WI38 (cell line): ENCODE data around the gene C1orf21.

Source experiments
- H3K4me3 ChIP-seq: 2 replicates; pipeline ENCODE4 v1.5.1; 2011; ENCODE audit warnings: low read depth, mild to moderate bottlenecking, control low read depth, low read length
- TF ChIP-seq, protein P1 (sequence below): IDR thresholded peaks from 2 replicates; pipeline ENCODE4 v1.5.1; 2012; ENCODE audit warnings: low read depth, mild to moderate bottlenecking, control low read depth, low read length

Gene C1orf21

DNA sequence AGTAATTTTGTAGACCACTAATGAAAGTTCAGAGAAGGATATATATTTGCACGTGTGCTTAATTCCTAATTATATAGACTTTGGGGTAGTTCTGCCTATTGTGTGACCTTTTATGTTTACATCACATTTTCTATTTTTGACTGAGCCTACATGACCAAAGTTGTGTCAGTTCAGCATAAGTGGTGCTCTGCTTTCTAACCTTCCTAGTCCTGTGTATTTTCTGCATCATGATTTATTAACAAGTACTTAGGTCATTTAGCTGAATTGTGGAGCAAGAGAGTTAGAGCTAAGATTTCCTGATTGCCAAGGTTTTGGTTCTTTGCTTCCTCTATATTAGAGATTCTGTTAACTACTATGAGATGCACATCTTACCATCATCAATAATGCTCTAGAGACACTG, 176.0 kb downstream of the C1orf21 start:
- TF ChIP-seq, protein P1, sequence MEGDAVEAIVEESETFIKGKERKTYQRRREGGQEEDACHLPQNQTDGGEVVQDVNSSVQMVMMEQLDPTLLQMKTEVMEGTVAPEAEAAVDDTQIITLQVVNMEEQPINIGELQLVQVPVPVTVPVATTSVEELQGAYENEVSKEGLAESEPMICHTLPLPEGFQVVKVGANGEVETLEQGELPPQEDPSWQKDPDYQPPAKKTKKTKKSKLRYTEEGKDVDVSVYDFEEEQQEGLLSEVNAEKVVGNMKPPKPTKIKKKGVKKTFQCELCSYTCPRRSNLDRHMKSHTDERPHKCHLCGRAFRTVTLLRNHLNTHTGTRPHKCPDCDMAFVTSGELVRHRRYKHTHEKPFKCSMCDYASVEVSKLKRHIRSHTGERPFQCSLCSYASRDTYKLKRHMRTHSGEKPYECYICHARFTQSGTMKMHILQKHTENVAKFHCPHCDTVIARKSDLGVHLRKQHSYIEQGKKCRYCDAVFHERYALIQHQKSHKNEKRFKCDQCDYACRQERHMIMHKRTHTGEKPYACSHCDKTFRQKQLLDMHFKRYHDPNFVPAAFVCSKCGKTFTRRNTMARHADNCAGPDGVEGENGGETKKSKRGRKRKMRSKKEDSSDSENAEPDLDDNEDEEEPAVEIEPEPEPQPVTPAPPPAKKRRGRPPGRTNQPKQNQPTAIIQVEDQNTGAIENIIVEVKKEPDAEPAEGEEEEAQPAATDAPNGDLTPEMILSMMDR: no peak
- no peak overlapping the region for H3K4me3 ChIP-seq

DNA sequence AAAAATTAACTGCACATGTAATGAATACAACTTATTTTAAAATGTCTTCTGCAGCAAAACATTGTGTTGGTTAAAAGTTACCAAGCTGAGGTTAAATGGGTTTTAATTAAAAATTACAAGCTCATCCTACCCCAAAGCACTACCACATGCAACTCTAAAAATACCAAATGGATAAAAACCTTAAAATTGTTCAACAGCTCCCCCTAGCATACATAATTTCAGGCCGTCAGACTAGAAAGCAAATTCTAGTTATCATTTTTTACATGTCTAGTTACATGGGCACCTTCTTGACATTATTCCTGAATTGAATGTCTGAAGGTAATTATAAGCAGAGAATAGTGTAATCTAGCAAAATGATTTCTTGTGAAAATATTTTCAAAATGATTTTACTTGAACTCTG, 176.5 kb downstream of the C1orf21 start:
- TF ChIP-seq, protein P1: peak; percentile 16; the same call in 1 of the 2 replicates
- no peak overlapping the region for H3K4me3 ChIP-seq

DNA sequence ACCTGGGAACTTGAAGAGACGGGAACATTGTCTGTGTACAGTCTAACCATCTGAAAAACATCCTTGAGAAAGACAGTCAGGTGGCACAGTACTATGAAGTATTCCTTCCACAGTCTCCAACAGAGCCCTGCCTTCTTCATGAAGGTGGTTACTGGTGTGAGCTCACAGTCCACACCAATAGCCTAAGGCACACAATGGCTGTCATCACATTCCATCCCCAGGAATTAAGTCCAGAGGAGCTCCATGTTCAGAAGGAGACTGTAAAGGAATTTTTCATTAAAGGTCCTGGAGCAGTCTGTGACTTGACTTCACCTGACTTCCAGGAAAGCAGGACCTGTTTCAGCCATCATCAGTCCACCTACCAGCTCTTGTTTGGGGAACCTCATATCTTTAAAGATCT, 180.2 kb downstream of the C1orf21 start:
- no peak overlapping the region for H3K4me3 ChIP-seq
- TF ChIP-seq, protein P1: no peak

DNA sequence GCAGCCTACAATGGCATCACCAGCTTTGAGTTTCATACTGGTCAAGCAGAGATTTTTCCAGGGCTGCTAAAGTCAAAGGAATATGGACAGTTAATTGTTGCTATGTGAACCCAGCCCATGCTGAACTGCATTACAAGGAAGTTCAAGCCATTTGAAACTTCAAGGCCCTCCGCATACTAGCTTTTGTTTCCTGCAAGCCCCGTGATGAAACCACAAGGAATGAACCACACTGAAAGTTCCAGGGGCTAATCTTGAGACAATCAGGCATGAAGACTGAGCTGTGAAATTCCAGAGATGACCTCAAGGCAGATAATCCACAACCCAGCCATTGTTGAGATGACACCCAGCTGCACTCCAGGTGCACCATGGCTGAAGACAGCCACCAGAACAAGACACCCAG, 180.8 kb downstream of the C1orf21 start:
- no peak overlapping the region for H3K4me3 ChIP-seq
- TF ChIP-seq, protein P1: no peak

DNA sequence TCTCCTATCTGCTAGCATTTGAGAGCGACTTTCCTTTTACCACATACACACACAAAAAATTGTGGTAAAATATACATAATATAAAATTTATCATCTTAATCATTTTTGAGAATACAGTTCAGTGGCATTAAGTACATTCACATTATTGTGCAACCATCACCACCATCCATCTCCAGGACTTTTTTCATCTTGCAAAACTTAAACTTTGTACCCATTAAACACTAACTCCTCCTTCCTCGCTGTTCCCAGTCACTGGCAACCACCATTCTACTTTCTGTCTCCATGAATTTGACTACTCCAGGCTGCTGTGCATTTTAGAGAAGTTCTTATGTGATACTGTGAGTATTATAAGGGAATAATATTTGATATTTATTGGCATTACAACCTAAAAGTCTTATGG, 181.3 kb downstream of the C1orf21 start:
- no peak overlapping the region for H3K4me3 ChIP-seq
- TF ChIP-seq, protein P1: no peak

DNA sequence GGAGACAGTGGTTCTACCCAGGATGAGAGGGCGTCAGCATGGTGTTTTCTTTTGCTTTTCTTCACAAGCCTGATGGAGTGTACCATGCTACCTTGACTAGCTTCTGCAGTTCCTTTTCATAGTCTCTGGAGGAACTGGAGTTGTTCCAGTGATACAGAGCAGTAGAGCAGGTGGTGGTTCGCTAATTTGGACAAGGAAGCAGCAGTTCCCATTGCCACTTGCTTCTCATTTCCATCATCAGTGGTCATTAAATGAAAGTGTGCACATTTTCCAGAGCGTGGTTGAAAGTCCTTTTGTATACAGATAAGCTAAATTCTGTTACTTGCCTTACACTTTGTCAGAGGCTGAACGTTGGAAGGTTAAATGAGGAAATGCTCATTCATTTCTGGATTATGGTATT, 182.3 kb downstream of the C1orf21 start:
- TF ChIP-seq, protein P1: no peak
- no peak overlapping the region for H3K4me3 ChIP-seq

DNA sequence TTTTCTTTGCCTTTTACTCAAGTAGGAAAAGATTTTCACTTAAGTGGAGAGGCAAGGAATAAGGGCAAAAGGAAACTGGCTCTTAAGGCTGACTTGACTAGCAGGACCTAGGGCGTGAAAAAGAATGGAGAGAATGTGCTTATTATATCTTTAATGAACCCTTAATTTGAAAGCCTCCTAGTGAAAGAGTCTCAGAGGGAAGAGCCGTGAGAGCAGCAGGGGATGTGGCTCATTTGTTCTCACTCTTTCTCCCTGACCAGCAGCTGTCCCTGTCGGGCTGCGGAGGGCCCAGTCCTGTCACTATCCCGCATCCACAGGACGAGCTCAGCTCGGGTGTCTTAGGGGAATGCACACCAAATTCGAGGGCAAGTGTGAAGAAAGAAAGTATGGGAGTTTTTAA, 187.8 kb downstream of the C1orf21 start:
- TF ChIP-seq, protein P1: no peak
- H3K4me3 ChIP-seq: no peak overlapping the region
